ENCODE data around the gene KIRREL1. TPM values are rescaled to one million over a fixed set of nuclear protein-coding genes. Genes with fewer than 3 reads are reported as not detected.

KIRREL1 gene
- polyA plus RNA-seq, 1 experiment = 42.3 TPM

DNA sequence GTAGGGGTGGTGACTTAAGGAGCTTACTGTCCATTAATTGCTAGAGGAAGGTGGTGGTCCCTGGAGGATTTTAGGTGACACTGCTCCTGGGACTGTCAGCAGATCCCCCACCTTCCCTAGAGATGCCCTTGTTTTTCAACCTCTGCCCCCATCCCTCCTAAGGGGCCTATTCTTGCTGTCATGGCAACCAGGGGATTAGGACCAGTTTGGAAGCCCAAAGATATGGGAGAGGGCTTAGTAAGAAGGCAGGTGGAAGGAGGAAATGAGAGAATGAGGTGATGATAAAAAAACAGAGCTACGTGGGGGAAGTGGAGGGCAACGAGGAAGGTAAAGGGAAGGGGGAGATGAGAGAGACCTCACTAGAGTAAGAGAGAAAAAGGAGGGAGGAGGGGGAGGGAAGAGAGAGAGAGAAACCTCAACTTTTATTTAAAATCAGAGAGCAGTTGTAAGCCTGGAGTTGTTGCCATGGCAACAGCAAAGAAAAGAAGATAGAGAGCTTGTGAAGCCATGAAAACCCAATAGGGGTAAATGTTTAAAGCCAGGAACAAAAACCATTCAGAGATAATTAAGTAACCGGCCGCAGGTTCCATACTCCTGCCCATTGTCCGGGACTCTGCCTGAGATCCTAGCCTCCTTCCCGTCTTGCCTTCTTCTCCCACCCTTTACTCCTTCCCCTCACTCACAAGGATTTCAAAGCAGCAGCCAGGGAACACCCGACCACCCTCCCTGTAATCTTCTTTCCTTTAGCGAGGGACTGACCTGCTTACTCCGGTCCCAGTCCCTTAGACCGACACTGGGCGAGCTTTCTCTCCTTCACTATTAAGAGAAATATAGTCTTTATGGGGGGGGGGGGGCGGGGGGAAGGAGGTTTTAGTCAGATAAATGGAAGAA, 20.6 kb downstream of the KIRREL1 start:
- H3K27ac ChIP-seq (ENCODE audit: low read depth, low read length) = peak overlapping the region; percentile 52
- no peaks in the 10 kb centered on the region for H3K9me3 ChIP-seq (ENCODE audit: control insufficient read depth, insufficient read depth, low read length)
- no peak overlapping the region for H3K4me3 ChIP-seq (ENCODE audit: low read depth, low read length)
- ChIA-PET POLR2A (interaction anchor here (0.6 to 0.7 kb wide), 3 partner anchors 9 to 18 kb away, joined by 3 to 5 read pairs (median 4); no protein-coding TSS in a partner anchor), CTCF (interaction anchor here (0.7 to 4.3 kb wide), 8 partner anchors 12 to 100 kb away, joined by 3 to 26 read pairs (median 5); partner anchors contain the start of gene KIRREL1)
- no peaks in the 10 kb centered on the region for H3K27me3 ChIP-seq (ENCODE audit: control insufficient read depth, insufficient read depth, low read length)
- no peak for DNase-seq (ENCODE audit: low read depth, low spot score)
- TF ChIP-seq, protein P1, sequence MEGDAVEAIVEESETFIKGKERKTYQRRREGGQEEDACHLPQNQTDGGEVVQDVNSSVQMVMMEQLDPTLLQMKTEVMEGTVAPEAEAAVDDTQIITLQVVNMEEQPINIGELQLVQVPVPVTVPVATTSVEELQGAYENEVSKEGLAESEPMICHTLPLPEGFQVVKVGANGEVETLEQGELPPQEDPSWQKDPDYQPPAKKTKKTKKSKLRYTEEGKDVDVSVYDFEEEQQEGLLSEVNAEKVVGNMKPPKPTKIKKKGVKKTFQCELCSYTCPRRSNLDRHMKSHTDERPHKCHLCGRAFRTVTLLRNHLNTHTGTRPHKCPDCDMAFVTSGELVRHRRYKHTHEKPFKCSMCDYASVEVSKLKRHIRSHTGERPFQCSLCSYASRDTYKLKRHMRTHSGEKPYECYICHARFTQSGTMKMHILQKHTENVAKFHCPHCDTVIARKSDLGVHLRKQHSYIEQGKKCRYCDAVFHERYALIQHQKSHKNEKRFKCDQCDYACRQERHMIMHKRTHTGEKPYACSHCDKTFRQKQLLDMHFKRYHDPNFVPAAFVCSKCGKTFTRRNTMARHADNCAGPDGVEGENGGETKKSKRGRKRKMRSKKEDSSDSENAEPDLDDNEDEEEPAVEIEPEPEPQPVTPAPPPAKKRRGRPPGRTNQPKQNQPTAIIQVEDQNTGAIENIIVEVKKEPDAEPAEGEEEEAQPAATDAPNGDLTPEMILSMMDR (IDR thresholded peaks at IDR 0.05; ENCODE audit: low read depth, low read length) = no peak

DNA sequence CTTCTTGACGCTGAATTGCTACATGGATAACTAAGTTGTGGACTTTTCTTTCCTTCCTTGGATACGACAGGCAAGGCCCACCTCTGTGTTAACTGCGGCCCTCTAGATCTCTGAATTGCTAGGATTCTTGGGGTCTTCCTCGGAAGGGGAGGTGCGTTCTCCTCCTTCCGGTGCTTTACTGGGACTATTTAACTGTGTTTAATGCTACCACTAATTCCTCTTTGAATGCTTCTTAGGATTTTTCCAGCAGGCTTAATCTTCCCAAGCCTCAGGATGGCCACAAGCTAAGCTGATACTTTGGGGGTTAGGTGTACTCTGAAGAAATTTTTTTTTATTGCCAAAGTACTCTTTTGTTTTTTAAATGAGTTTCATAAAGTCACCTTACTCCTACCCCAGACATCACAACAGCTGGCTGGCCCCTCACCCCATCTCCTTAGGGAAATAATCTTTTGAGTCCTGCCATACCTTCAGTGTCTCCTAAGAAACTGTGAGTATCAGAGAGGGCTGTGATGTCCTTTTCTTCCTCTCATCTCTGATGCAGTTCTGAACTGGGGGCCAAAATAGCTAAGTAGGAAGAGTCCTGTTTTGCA, 21.4 kb downstream of the KIRREL1 start:
- H3K27ac ChIP-seq (ENCODE audit: low read depth, low read length) = peak overlapping the region; percentile 52
- POLR2A ChIA-PET = interaction anchor here (0.7 kb wide), 1 partner anchor 18 kb away, joined by 3 read pairs; no protein-coding TSS in a partner anchor

DNA sequence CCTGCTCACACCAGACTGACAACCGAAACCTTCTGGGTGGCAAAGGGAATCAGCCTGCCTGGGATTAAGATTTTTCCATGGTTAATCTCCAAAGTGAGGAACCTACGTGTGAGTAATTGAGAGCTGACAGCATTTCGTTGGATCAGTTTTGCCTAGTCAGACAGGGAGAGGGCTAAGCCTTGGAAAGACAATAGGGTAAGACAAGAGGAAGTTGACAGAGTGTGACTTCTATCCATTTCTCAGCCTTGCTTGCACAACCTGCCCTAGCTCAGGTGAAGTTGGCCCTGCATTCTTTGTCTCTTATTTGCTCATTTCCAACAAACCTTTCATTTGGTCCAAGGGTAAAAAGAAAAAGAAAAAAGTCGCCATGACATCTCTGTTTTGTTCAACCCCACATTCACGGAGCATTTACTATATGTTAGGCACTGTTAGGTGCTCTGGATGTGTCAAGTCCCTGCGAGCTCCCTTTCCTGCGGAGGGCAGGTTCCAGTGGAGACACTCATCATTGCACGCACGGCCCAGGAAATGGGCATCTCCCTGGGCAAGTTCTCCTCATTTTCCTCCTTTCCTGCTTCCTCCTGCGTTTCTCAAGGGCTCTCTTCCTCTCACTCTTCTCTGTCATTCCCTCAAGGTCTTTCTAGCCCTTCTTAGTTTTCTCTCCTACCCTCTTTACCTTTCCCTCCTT, 23.3 kb downstream of the KIRREL1 start:
- Histone ChIP-seq H3K9me3 (ENCODE audit: control insufficient read depth, insufficient read depth, low read length) (no peaks in the 10 kb centered on the region), H3K27me3 (ENCODE audit: control insufficient read depth, insufficient read depth, low read length) (no peaks in the 10 kb centered on the region), H3K4me3 (ENCODE audit: low read depth, low read length) (no peak overlapping the region), H3K27ac (ENCODE audit: low read depth, low read length) (peak overlapping the region; percentile 31)
- TF ChIP-seq, protein P1 (IDR thresholded peaks at IDR 0.05; ENCODE audit: low read depth, low read length) = no peak
- no peak for DNase-seq (ENCODE audit: low read depth, low spot score)
- ChIA-PET CTCF (interaction anchor here (0.9 to 1.3 kb wide), 2 partner anchors 20 to 25 kb away, joined by 3 read pairs; no protein-coding TSS in a partner anchor), POLR2A (interaction anchor here (0.7 kb wide), 1 partner anchor 26 kb away, joined by 3 read pairs; no protein-coding TSS in a partner anchor)

More for the DNA sequence above, 21.4 kb downstream of the KIRREL1 start:
- CTCF ChIA-PET = interaction anchor here (0.7 to 4.3 kb wide), 6 partner anchors 22 to 99 kb away, joined by 3 to 26 read pairs (median 5); partner anchors contain the start of gene KIRREL1
- TF ChIP-seq, protein P1 (IDR thresholded peaks at IDR 0.05; ENCODE audit: low read depth, low read length) = no peak
- DNase-seq (ENCODE audit: low read depth, low spot score) = no peak
- Histone ChIP-seq H3K27me3 (ENCODE audit: control insufficient read depth, insufficient read depth, low read length) (no peaks in the 10 kb centered on the region), H3K4me3 (ENCODE audit: low read depth, low read length) (no peak overlapping the region), H3K9me3 (ENCODE audit: control insufficient read depth, insufficient read depth, low read length) (no peaks in the 10 kb centered on the region)

DNA sequence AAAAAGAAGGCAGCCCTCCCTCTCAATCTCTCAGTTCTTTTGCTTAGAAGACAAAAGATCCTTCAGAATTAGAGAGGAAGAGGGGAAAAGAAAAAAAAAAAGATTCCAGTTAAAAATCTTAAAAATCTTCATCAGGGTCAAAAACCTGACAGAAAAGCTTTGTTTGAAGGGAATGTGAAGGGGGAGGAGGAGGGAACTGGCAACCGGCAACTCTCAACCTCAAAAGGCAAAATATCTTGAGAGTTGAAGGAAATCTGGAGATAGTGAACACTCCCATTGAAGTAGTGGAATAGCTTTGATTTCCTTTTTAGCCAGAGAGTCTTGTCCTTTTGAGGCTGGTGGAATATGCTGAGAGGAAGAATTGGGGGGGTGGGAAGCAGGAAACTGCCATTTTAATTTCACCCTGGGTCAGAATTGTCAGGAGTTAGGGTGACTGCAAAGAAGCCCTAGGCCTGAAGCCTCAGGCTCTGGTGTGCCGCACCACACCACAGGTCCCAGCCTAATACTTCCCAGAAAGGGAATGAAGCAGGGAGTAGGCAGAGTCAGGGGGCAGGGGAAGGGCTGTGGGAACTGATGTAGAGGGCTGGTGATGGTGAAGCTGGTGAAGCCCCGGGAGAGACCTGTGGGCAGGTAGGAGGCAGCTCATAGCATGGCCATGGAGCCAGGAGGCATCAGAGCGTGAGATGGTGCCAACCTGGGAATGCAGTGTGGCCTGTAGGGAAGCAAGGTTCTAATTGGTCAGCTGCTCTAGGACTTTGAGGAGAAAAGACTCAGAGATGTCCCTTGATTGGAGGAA, 24.6 kb downstream of the KIRREL1 start:
- DNase-seq (ENCODE audit: low read depth, low spot score) = no peak
- TF ChIP-seq, protein P1 (IDR thresholded peaks at IDR 0.05; ENCODE audit: low read depth, low read length) = no peak
- Histone ChIP-seq H3K9me3 (ENCODE audit: control insufficient read depth, insufficient read depth, low read length) (no peaks in the 10 kb centered on the region), H3K4me3 (ENCODE audit: low read depth, low read length) (no peak overlapping the region), H3K27me3 (ENCODE audit: control insufficient read depth, insufficient read depth, low read length) (no peaks in the 10 kb centered on the region), H3K27ac (ENCODE audit: low read depth, low read length) (peak overlapping the region; percentile 97)
- CTCF ChIA-PET = interaction anchor here (0.6 to 1.3 kb wide), 7 partner anchors 16 to 771 kb away, joined by 3 to 4 read pairs (median 3); no protein-coding TSS in a partner anchor
- POLR2A ChIA-PET = interaction anchor here (0.7 to 3.6 kb wide), 2 partner anchors 8 to 27 kb away, joined by 3 to 65 read pairs; no protein-coding TSS in a partner anchor
